Transverse colon (tissue), 4 donors: ENCODE measurements around the gene FKBP14.

ENCODE experiments used
- POLR2A ChIP-seq: fragments of 450-650 bp; IDR thresholded peaks from one replicate; pipeline ENCODE4 v1.6.1; 2016; ENCODE audit warnings: antibody characterized with exemption, mild to moderate bottlenecking, moderate library complexity
- POLR2AphosphoS5 ChIP-seq, 3 donors: sonication (generic); formaldehyde crosslinking; IDR thresholded peaks; one replicate each; pipeline ENCODE4 v1.6.1; 2016; ENCODE audit warnings: antibody characterized with exemption in 3 of 3
- TF ChIP-seq, protein P1 (sequence below), 5 experiments: fragments of 200-600 bp in 3 of 5; fragments of 450-650 bp in 2 of 5; sonication (generic) in 3 of 5; IDR thresholded peaks; 1 replicate in 2 of 5; 2 replicates in 3 of 5; pipeline ENCODE4 v1.5.1; 2016 to 2017; ENCODE audit warnings: antibody characterized with exemption in 5 of 5, inconsistent platforms in 3 of 5, mild to moderate bottlenecking in 2 of 5, moderate library complexity in 1 of 5

DNA sequence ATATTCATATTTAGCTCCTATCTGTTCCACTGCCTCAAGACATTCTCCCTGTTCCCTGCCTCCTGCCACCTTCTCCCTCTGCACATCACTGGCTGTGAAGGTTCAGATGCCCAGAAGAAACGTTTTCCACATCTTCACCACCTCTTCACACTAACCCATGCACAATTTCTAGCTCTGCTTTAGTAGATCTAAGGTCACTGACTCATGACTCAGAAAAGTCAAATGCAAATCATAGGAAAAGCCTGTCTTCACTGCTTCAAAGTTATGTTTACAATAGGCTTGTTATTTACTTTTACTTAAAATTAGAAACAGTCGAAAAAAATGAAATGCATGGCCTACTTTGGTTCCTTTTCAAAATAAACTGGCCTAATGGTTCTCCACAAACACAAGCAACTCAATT, 39.4 kb downstream of the FKBP14 start:
- TF ChIP-seq, protein P1, sequence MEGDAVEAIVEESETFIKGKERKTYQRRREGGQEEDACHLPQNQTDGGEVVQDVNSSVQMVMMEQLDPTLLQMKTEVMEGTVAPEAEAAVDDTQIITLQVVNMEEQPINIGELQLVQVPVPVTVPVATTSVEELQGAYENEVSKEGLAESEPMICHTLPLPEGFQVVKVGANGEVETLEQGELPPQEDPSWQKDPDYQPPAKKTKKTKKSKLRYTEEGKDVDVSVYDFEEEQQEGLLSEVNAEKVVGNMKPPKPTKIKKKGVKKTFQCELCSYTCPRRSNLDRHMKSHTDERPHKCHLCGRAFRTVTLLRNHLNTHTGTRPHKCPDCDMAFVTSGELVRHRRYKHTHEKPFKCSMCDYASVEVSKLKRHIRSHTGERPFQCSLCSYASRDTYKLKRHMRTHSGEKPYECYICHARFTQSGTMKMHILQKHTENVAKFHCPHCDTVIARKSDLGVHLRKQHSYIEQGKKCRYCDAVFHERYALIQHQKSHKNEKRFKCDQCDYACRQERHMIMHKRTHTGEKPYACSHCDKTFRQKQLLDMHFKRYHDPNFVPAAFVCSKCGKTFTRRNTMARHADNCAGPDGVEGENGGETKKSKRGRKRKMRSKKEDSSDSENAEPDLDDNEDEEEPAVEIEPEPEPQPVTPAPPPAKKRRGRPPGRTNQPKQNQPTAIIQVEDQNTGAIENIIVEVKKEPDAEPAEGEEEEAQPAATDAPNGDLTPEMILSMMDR (IDR thresholded peaks at IDR 0.05), result no peak
- no peak for TF ChIP-seq POLR2AphosphoS5 (IDR thresholded peaks at IDR 0.05)
- no peak for TF ChIP-seq POLR2A
